IMR-90 (cell line): ENCODE data around the gene MON2. TPM values are rescaled to one million over a fixed set of nuclear protein-coding genes. Genes with fewer than 3 reads are reported as not detected.

ENCODE experiments used
- ATAC-seq: fragments of 200-7000 bp; cut with Tn5 transposase; 2 replicates; pipeline ENCODE4 v1.9.1; 2020; ENCODE audit warnings: low read depth, mild to moderate bottlenecking, moderate library complexity
- BruUV-seq: library from RNA; stranded (reverse); fragments of 400-500 nt; replicated peaks from 2 replicates; lab custom pipeline; 2021; lab: Mats Ljungman, UMichigan
- CTCF ChIA-PET: fragments of 300-600 bp; formaldehyde crosslinking; extraction: SDS; loops from one replicate; lab custom pipeline; 2021; ENCODE audit warnings: antibody characterized with exemption; lab: Yijun Ruan, JAX
- POLR2A ChIA-PET: fragments of 300-600 bp; sonication (Branson Sonifier 250); formaldehyde crosslinking; loops from one replicate; lab custom pipeline; 2022; ENCODE audit warnings: antibody characterized with exemption; ENCODE audit not compliant: unreplicated experiment; lab: Charles Lee
- DNase-seq: peaks from one replicate; pipeline ENCODE4 v3.0.0; 2013
- H2AFZ ChIP-seq: replicated peaks from 2 replicates; pipeline ENCODE3; 2013; ENCODE audit warnings: low read length, mild to moderate bottlenecking; ENCODE audit not compliant: poor library complexity
- H2AK5ac ChIP-seq: 2 replicates; pipeline ENCODE4 v1.6.1; 2013; ENCODE audit warnings: low read depth, low read length, inconsistent platforms
- H2AK9ac ChIP-seq: replicated peaks from 2 replicates; pipeline ENCODE3; 2013; ENCODE audit warnings: mild to moderate bottlenecking, low read depth, low read length, moderate library complexity; ENCODE audit not compliant: poor library complexity
- H2BK120ac ChIP-seq: 2 replicates; pipeline ENCODE4 v1.6.1; 2013; ENCODE audit warnings: low read depth, low read length, inconsistent platforms
- H2BK15ac ChIP-seq: 3 replicates; pipeline ENCODE4 v1.6.1; 2013; ENCODE audit warnings: low read depth, low read length, inconsistent platforms
- H2BK20ac ChIP-seq: 2 replicates; pipeline ENCODE4 v1.6.1; 2013; ENCODE audit warnings: low read depth, mild to moderate bottlenecking, inconsistent platforms, low read length, moderate library complexity
- H2BK5ac ChIP-seq: 2 replicates; pipeline ENCODE4 v1.6.1; 2013; ENCODE audit warnings: mild to moderate bottlenecking, low read depth, low read length, inconsistent platforms; ENCODE audit not compliant: poor library complexity, severe bottlenecking
- H3K14ac ChIP-seq: replicated peaks from 2 replicates; pipeline ENCODE4 v1.6.1; 2013; ENCODE audit warnings: low read depth, low read length, inconsistent platforms
- H3K18ac ChIP-seq: 2 replicates; pipeline ENCODE4 v1.6.1; 2013; ENCODE audit warnings: low read depth, low read length, control low read depth
- H3K23ac ChIP-seq: 2 replicates; pipeline ENCODE4 v1.6.1; 2013; ENCODE audit warnings: low read depth, low read length, inconsistent platforms
- H3K27ac ChIP-seq: 2 replicates; pipeline ENCODE4 v1.5.1; 2013; ENCODE audit warnings: mild to moderate bottlenecking, control low read depth, low read length; ENCODE audit not compliant: insufficient read depth
- H3K27me3 ChIP-seq: 2 replicates; pipeline ENCODE4 v1.6.1; 2013; ENCODE audit warnings: low read length; ENCODE audit not compliant: control insufficient read depth, insufficient read depth
- H3K36me3 ChIP-seq: 2 replicates; pipeline ENCODE4 v1.6.1; 2013; ENCODE audit warnings: low read length, mixed read lengths; ENCODE audit not compliant: control insufficient read depth, insufficient read depth
- H3K4ac ChIP-seq: 2 replicates; pipeline ENCODE4 v1.6.1; 2013; ENCODE audit warnings: low read depth, low read length, inconsistent platforms
- H3K4me1 ChIP-seq: 2 replicates; pipeline ENCODE4 v1.6.1; 2013; ENCODE audit warnings: low read length, mixed read lengths; ENCODE audit not compliant: control insufficient read depth, insufficient read depth
- H3K4me2 ChIP-seq: 2 replicates; pipeline ENCODE4 v1.6.1; 2013; ENCODE audit warnings: low read depth, mild to moderate bottlenecking, control low read depth, low read length, moderate library complexity
- H3K4me3 ChIP-seq: 2 replicates; pipeline ENCODE4 v1.5.1; 2013; ENCODE audit warnings: low read depth, mild to moderate bottlenecking, control low read depth, low read length, moderate library complexity; ENCODE audit not compliant: insufficient read depth
- H3K56ac ChIP-seq: 2 replicates; pipeline ENCODE4 v1.6.1; 2013; ENCODE audit warnings: low read length, inconsistent platforms; ENCODE audit not compliant: insufficient read depth; ENCODE audit errors: extremely low read depth
- H3K79me1 ChIP-seq, 2 experiments: 2 replicates each; pipeline ENCODE4 v1.6.1; 2013; ENCODE audit warnings: low read length in 2 of 2, inconsistent platforms in 1 of 2, low read depth in 1 of 2
- H3K9ac ChIP-seq: 2 replicates; pipeline ENCODE4 v1.6.1; 2013; ENCODE audit warnings: low read depth, low read length, control low read depth
- H3K9me1 ChIP-seq: 2 replicates; pipeline ENCODE4 v1.6.1; 2013; ENCODE audit warnings: low read length, inconsistent platforms; ENCODE audit not compliant: insufficient read depth
- H3K9me3 ChIP-seq: 2 replicates; pipeline ENCODE4 v1.6.1; 2013; ENCODE audit warnings: low read length; ENCODE audit not compliant: control insufficient read depth, insufficient read depth
- H4K20me1 ChIP-seq: 2 replicates; pipeline ENCODE4 v1.6.1; 2013; ENCODE audit warnings: low read length, inconsistent platforms; ENCODE audit not compliant: insufficient read depth
- H4K5ac ChIP-seq: 2 replicates; pipeline ENCODE4 v1.6.1; 2013; ENCODE audit warnings: mild to moderate bottlenecking, low read depth, low read length, control low read depth
- H4K8ac ChIP-seq, 2 experiments: 2 replicates each; pipeline ENCODE4 v1.6.1; 2013; ENCODE audit warnings: low read depth in 2 of 2, low read length in 2 of 2, control low read depth in 1 of 2, inconsistent platforms in 1 of 2
- H4K91ac ChIP-seq: 2 replicates; pipeline ENCODE4 v1.6.1; 2013; ENCODE audit warnings: low read depth, low read length, inconsistent platforms; ENCODE audit not compliant: insufficient read depth
- BHLHE40 ChIP-seq: fragments of 150-350 bp; IDR thresholded peaks from 2 replicates; pipeline ENCODE4 v1.6.1; 2016; ENCODE audit warnings: mild to moderate bottlenecking, low read depth, low read length
- ELK1 ChIP-seq: fragments of 150-350 bp; IDR thresholded peaks from 2 replicates; pipeline ENCODE4 v1.6.1; 2016; ENCODE audit warnings: low read depth, mild to moderate bottlenecking, low read length, moderate library complexity, borderline replicate concordance
- FOS ChIP-seq: fragments of 150-350 bp; IDR thresholded peaks from 2 replicates; pipeline ENCODE4 v1.6.1; 2016; ENCODE audit warnings: low read depth, low read length
- MAFK ChIP-seq: IDR thresholded peaks from 2 replicates; pipeline ENCODE4 v1.6.1; 2012; ENCODE audit warnings: low read depth, low read length, improper control_type of control experiment
- MAZ ChIP-seq: IDR thresholded peaks from 2 replicates; pipeline ENCODE4 v1.6.1; 2012; ENCODE audit warnings: low read depth, mild to moderate bottlenecking, low read length, improper control_type of control experiment, moderate library complexity, borderline replicate concordance
- MXI1 ChIP-seq: IDR thresholded peaks from 2 replicates; pipeline ENCODE4 v1.6.1; 2012; ENCODE audit warnings: low read depth, mild to moderate bottlenecking, low read length, moderate library complexity, borderline replicate concordance
- RAD21 ChIP-seq: IDR thresholded peaks from 2 replicates; pipeline ENCODE4 v1.6.1; 2012; ENCODE audit warnings: low read length, improper control_type of control experiment
- RCOR1 ChIP-seq: IDR thresholded peaks from 2 replicates; pipeline ENCODE4 v1.6.1; 2012; ENCODE audit warnings: mild to moderate bottlenecking, low read length, improper control_type of control experiment; ENCODE audit not compliant: insufficient replicate concordance
- RFX5 ChIP-seq: IDR thresholded peaks from 2 replicates; pipeline ENCODE4 v1.8.0; 2012; ENCODE audit warnings: low read depth, mild to moderate bottlenecking, low read length, moderate library complexity
- USF2 ChIP-seq: fragments of 150-350 bp; IDR thresholded peaks from 2 replicates; pipeline ENCODE4 v1.6.1; 2017; ENCODE audit warnings: mild to moderate bottlenecking, antibody characterized with exemption, low read length, low read depth
- WGBS, 2 experiments: methylation state at CpG; one replicate each; pipeline versions ENCODE4 v1.1.5 to v1.1.7; 2013; ENCODE audit warnings: missing lambda C conversion rate in 2 of 2; ENCODE audit not compliant: insufficient read length in 1 of 2; ENCODE audit errors: extremely low coverage in 2 of 2; 5-methylcytosine and 5-hydroxymethylcytosine counted together
- dilution Hi-C: fragments of 300-500 bp; cut with HindIII; formaldehyde crosslinking; loops from one replicate; pipeline ENCODE4 v1.14.3; 2018; ENCODE audit warnings: low sequenced_read_pairs; ENCODE audit not compliant: unreplicated experiment
- in situ Hi-C: fragments of 300-500 bp; cut with MboI; formaldehyde crosslinking; loops from 3 replicates; pipeline ENCODE4 v1.14.3; 2019; ENCODE audit warnings: low sequenced_read_pairs, inconsistent platforms, mixed read lengths
- intact Hi-C: fragments of 100-400 bp; cut with micrococcal nuclease; formaldehyde crosslinking; loops from 2 replicates; pipeline ENCODE4 v1.10.0; 2022
- polyA plus RNA-seq, 3 experiments: library from polyadenylated mRNA; depleted of rRNA; stranded (reverse); fragments of >200 nt; gene quantifications; 2 replicates each; pipeline ENCODE4 v1.2.3, GENCODE V29; 2012; ENCODE audit warnings: low replicate concordance in 1 of 3
- total RNA-seq: library from RNA; depleted of rRNA; stranded (reverse); fragments of >200 nt; gene quantifications from 2 replicates; pipeline ENCODE4 v1.2.3, GENCODE V29; 2012
- TF ChIP-seq, protein P1 (sequence below): conservative IDR thresholded peaks from 2 replicates; pipeline ENCODE4 v1.5.1; 2012; ENCODE audit warnings: mild to moderate bottlenecking, low read depth, low read length, improper control_type of control experiment

Gene MON2
- total and polyA plus RNA-seq, 2 of the 4 experiments (the other 2 are of a cell fraction): 13.2 to 39.3 TPM

DNA sequence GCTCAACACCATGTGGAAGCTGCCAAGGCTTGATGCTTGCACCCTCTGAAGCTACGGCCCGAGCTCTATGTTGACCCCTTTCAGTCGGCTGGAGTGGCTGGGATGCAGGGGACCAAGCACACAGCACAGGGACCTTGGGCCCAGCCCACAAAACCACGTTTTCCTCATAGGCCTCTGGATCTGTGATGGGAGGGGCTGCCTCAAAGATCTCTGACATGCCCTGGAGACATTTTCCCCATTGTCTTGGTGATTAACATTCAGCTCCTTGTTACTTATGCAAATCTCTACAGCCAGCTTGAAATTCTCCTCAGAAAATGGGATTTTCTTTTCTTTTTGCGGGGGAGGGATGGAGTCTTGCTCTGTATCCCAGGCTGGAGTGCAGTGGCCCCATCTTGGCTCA, 46.3 kb downstream of the MON2 start:
- in situ Hi-C loops (no loop called here), intact Hi-C loops (no loop called here), dilution Hi-C loops (no loop called here)
- no peak overlapping the region for H3K4ac ChIP-seq
- no peak overlapping the region for H2BK5ac ChIP-seq
- no CpG with 5 or more reads among the region's 5 CpGs for WGBS, 2 experiments
- no peak overlapping the region for H4K8ac ChIP-seq
- H3K4me3 ChIP-seq: no peak overlapping the region
- no peaks in the 10 kb centered on the region; the same call in 1 of the 2 replicates for H3K9me3 ChIP-seq
- no peak overlapping the region for H3K14ac ChIP-seq
- no peak overlapping the region for H4K5ac ChIP-seq
- H2BK20ac ChIP-seq: no peak overlapping the region
- H3K23ac ChIP-seq: no peak overlapping the region
- DNase-seq (no peak), ATAC-seq (no peak)
- H3K4me1 ChIP-seq: no peaks in the 10 kb centered on the region
- H3K27ac ChIP-seq: no peak overlapping the region
- no peak overlapping the region for H2AFZ ChIP-seq
- no peak overlapping the region for H2BK15ac ChIP-seq
- ChIA-PET CTCF (interaction anchor here (0.5 kb wide), 1 partner anchor 9 kb away, joined by 8 read pairs; no protein-coding TSS in a partner anchor), POLR2A (no interaction called here)
- H3K18ac ChIP-seq: no peak overlapping the region
- no peak overlapping the region for H2AK9ac ChIP-seq
- BruUV-seq: no TSS peak
- H3K9me1 ChIP-seq: no peaks in the 10 kb centered on the region
- TF ChIP-seq RFX5: no peak
- no peak for TF ChIP-seq ELK1
- no peak for TF ChIP-seq MAZ
- no peak for TF ChIP-seq BHLHE40
- no peak for TF ChIP-seq RAD21
- TF ChIP-seq FOS: no peak
- TF ChIP-seq RCOR1: no peak
- TF ChIP-seq, protein P1, sequence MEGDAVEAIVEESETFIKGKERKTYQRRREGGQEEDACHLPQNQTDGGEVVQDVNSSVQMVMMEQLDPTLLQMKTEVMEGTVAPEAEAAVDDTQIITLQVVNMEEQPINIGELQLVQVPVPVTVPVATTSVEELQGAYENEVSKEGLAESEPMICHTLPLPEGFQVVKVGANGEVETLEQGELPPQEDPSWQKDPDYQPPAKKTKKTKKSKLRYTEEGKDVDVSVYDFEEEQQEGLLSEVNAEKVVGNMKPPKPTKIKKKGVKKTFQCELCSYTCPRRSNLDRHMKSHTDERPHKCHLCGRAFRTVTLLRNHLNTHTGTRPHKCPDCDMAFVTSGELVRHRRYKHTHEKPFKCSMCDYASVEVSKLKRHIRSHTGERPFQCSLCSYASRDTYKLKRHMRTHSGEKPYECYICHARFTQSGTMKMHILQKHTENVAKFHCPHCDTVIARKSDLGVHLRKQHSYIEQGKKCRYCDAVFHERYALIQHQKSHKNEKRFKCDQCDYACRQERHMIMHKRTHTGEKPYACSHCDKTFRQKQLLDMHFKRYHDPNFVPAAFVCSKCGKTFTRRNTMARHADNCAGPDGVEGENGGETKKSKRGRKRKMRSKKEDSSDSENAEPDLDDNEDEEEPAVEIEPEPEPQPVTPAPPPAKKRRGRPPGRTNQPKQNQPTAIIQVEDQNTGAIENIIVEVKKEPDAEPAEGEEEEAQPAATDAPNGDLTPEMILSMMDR: no peak
- TF ChIP-seq USF2: no peak
- TF ChIP-seq MAFK: no peak
- TF ChIP-seq MXI1: no peak
- H3K56ac ChIP-seq: no peak overlapping the region
- no peaks in the 10 kb centered on the region for H4K20me1 ChIP-seq
- H4K91ac ChIP-seq: no peak overlapping the region
- H3K27me3 ChIP-seq: no peaks in the 10 kb centered on the region
- H3K79me1 ChIP-seq: no peaks in the 10 kb centered on the region
- H3K9ac ChIP-seq: no peak overlapping the region
- peaks cover 6% of the 10 kb centered on the region for H3K36me3 ChIP-seq
- no peak overlapping the region for H3K4me2 ChIP-seq
- H2BK120ac ChIP-seq: no peak overlapping the region
- no peak overlapping the region for H2AK5ac ChIP-seq
